ENCODE data around the gene NUBPL.
"Not testable (repeated sequence)": the region's sequence is repeated elsewhere in the genome, so short reads cannot be mapped to it uniquely, and the experiment has no call there.

NUBPL gene

GRCh38 chr14:31827325-31827724 is 266.1 kb downstream of the NUBPL start:
- DNase-seq, result no peak

DNA sequence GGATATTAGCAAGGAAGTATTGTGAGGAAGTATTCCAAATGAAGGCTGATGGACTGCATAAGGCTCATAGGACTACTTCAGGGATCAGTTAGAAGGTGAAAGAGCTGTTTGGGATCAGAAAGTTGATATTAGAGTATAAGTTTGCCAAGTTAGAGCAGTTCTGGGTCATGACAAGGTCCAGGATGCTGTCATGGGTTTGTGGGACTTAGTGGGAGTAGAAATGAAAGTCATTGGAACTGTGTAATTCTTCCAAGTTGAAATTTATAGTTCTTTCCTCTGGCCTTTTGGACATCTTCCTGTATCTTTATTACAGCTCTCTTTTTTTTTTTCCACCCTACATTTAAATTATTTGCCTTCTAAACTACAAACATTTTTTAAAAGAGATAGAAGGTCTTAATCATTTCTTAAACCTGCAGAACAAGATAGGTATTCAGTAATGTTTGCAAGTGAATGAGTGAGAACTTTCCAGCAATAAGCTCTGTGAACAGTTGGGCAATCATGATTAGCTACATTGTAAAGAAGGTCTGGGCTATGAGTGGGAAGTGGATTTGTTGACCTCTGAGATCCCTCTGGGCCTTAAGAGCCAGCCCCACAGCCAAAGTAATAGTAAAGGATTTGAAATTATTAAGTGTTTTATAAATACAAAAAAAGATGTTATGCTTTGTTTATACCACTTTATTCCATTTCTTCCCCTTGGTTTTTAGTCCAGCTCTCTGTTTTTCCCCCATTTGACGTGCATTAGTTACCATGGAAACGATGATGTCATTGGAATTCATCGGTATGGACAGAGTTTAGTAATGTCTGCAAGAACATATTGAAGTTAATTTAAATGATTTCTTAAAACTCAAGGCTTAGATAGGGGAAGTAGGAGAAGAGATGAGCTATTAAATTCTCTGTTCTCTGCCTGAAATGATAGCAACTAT is 268.0 kb downstream of the NUBPL start:
- no peak for DNase-seq

DNA sequence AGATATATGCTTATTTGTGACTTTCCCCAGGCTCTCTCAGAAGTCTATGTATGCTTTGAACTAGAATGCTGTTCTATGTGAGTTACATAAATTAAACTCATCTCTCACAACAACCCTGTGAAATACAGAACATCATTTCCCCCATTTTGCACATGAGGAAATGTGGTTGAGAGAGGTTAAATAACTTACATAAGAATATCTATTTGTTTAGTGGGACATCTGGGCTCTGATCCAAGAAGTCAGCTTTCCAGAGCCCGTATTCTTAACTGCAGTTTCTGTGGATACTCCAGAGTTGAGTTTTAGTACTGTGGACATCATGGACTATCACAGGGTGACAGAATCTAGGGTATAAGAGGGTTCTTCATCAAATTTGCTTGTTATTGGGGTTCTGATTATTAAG is 273.4 kb downstream of the NUBPL start:
- DNase-seq, result no peak

- DNase-seq, result no peak
Observed at GRCh38 chr14:31835049-31835448, 273.8 kb downstream of the NUBPL start.

- DNase-seq, result no peak
Observed at GRCh38 chr14:31837031-31837430, 275.8 kb downstream of the NUBPL start.

GRCh38 chr14:31842899-31843298 is 281.7 kb downstream of the NUBPL start:
- no peak for DNase-seq

- DNase-seq, result no peak
Observed at GRCh38 chr14:31843361-31844091, 282.3 kb downstream of the NUBPL start.

DNA sequence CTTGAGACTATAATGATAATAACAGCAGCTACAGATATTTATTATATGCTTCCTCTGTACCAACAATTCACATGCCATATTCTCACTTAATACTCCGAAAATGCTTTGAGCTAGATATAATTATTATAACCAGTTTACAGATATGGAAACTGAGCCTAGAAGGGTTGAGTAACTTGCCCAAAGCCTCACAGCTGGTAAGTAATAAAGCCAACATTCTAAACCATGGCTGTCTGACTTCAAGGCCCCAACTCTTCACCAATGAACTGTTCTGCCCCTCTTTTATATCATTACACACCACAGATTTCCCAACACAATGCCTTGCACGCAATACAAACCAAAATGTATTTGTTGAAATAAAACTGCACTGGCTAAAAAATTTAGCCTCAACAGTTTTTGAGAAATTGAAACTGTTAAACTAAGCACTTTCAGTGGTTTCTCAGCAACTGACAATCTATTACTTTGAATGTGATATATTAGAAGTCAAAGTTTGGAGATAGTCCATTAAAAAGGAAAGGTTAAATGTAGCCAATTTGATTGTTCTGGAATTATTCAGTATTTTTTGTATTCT is 293.4 kb downstream of the NUBPL start:
- DNase-seq, result no peak

- DNase-seq, result no peak
Observed at GRCh38 chr14:31855262-31855661, 294.1 kb downstream of the NUBPL start.

GRCh38 chr14:31856003-31856402 is 294.8 kb downstream of the NUBPL start:
- not testable (repeated sequence) for DNase-seq

- DNase-seq, result no peak
Observed at GRCh38 chr14:31858868-31859267, 297.7 kb downstream of the NUBPL start.

GRCh38 chr14:31864937-31865855 is 304.0 kb downstream of the NUBPL start:
- no peak for DNase-seq

GRCh38 chr14:31867570-31867969 is 306.4 kb downstream of the NUBPL start:
- DNase-seq, result no peak

DNA sequence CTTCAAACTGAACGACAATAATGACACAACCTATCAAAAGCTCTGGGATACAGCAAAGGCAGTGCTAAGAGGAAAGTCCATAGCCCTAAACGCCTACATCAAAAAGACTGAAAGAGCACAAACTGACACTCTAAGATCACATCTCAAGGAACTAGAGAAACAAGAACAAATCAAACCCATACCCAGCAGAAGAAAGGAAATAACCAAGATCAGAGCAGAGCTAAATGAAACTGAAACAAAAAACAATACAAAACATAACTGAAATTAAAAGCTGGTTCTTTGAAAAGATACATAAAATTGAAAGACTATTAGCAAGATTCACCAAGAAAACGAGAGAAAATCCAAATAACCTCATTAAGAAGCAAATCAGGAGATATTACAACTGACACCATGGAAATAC is 306.9 kb downstream of the NUBPL start:
- DNase-seq, result not testable (repeated sequence)

- no peak for DNase-seq
Observed at GRCh38 chr14:31876741-31877140, 315.5 kb downstream of the NUBPL start.

DNA sequence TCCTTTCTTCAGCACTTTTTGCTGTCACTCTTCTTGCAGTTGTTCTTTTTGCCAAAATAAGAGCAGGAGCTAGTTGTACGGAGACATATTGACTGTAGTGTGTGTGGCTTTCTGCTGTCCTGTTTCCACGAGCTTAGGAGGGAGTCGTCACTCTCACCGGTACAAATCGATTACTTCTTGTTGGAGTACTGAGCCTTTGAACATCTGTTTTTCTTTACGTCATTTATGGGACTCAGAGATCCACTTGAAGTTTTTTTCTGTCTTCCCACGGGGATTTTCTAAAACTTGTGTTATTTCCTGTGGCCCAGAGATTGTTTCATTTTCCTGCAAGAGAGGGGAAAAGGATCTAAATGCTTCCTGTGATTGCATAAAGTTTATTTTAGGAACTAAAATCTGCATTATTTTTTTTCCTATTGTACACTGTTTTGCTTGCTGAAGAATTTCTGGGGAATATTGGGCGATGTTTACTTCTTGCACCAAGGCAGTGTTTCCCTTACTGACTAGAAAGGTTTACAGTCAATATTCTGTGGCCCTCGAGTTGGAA is 316.1 kb downstream of the NUBPL start:
- no peak for DNase-seq

GRCh38 chr14:31879661-31880348 is 318.6 kb downstream of the NUBPL start:
- DNase-seq, result no peak

DNA sequence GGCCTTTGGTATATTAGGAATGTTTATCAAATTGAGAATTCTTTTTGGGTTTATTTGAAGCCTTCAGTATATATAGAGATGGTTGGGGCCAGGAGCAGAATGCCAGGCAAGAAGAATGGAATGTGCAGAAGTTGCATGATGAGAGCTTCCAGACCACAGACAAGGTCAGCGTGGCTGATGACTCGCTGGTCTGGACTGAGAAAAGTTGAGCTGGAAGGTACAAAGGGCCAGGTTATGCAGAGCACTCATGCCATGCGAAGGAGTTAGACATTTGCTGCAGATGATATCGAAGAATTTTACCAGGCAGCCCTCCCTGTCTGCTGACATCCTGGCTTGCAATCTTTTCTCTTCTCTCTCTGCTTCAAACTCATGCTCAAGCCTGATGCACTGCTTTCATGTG is 319.7 kb downstream of the NUBPL start:
- no peak for DNase-seq

GRCh38 chr14:31881531-31882310 is 320.5 kb downstream of the NUBPL start:
- no peak for DNase-seq

DNA sequence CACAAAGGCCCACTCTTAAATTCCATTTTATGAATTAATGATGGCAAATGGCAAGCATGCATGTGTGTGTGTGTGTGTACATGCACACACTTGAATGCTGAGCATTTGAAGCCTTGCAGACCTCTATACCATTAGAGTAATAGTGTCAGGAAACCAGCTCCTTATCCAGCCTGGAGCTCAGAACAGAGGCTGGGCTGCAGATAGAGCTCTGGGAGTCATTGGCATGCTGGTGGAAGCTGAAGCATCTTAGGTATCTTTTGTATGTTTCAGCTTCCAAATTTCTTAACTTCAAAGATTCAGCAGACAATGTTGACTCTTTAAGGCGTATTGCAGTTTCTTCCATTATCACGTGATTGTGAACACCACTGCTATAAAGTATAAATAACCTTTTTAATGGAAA is 323.0 kb downstream of the NUBPL start:
- no peak for DNase-seq
